Activated T-helper 1 cell treated with Interleukin-2 at 50 U/mL for 16 hours (primary cell): Measurements from ENCODE around the gene SLTM.
"Not testable (repeated sequence)": the region's sequence is repeated elsewhere in the genome, so short reads cannot be mapped to it uniquely, and the experiment has no call there.

Experiments used
- DNase-seq: peaks from one replicate; pipeline ENCODE4 v3.0.0-alpha.2; 2020; ENCODE audit warnings: low read depth

SLTM gene

GRCh38 chr15:58926823-58927222 is 6.7 kb downstream of the SLTM start:
- no peak for DNase-seq

GRCh38 chr15:58924327-58924726 is 9.2 kb downstream of the SLTM start:
- DNase-seq = no peak

- no peak for DNase-seq
Observed at GRCh38 chr15:58923696-58924300, 9.7 kb downstream of the SLTM start.

GRCh38 chr15:58923284-58923683 is 10.2 kb downstream of the SLTM start:
- no peak for DNase-seq

GRCh38 chr15:58921267-58921790 is 12.2 kb downstream of the SLTM start:
- DNase-seq = no peak

GRCh38 chr15:58920447-58920846 is 13.0 kb downstream of the SLTM start:
- not testable (repeated sequence) for DNase-seq

GRCh38 chr15:58919232-58919631 is 14.2 kb downstream of the SLTM start:
- DNase-seq = no peak

- no peak for DNase-seq
Observed at GRCh38 chr15:58918239-58918638, 15.2 kb downstream of the SLTM start.

GRCh38 chr15:58917613-58918129 is 15.8 kb downstream of the SLTM start:
- DNase-seq = not testable (repeated sequence)

GRCh38 chr15:58916962-58917361 is 16.5 kb downstream of the SLTM start:
- DNase-seq = no peak

- no peak for DNase-seq
Observed at GRCh38 chr15:58910456-58910855, 23.0 kb downstream of the SLTM start.

- DNase-seq = no peak
Observed at GRCh38 chr15:58909616-58910015, 23.9 kb downstream of the SLTM start.

- no peak for DNase-seq
Observed at GRCh38 chr15:58908550-58909309, 24.7 kb downstream of the SLTM start.

- DNase-seq = no peak
Observed at GRCh38 chr15:58900631-58901030, 32.8 kb downstream of the SLTM start.

GRCh38 chr15:58898150-58898680 is 35.3 kb downstream of the SLTM start:
- no peak for DNase-seq

- DNase-seq = no peak
Observed at GRCh38 chr15:58889363-58889762, 44.1 kb downstream of the SLTM start.

GRCh38 chr15:58886921-58887320 is 46.6 kb downstream of the SLTM start:
- no peak for DNase-seq

- DNase-seq = not testable (repeated sequence)
Observed at GRCh38 chr15:58883926-58884325, 49.6 kb downstream of the SLTM start.

- no peak for DNase-seq
Observed at GRCh38 chr15:58882243-58882642, 51.2 kb downstream of the SLTM start.

- no peak for DNase-seq
Observed at GRCh38 chr15:58880320-58880719, 53.2 kb downstream of the SLTM start.

- no peak for DNase-seq
Observed at GRCh38 chr15:58877999-58878825, 55.3 kb downstream of the SLTM start.
